ENCODE measurements around the gene CFAP61.

The CFAP61 gene

GRCh38 chr20:20276811-20277530, 224.6 kb downstream of the CFAP61 start:
- no peak overlapping the region for H3K27ac Mint-ChIP-seq
- H3K4me1 Mint-ChIP-seq (ENCODE audit: low read depth in 2 of 2) = no peaks in the 10 kb centered on the region
- DNase-seq (no peak), ATAC-seq (replicated peaks) (no peak)
- H3K4me3 Mint-ChIP-seq = no peak overlapping the region
- no peaks in the 10 kb centered on the region for H3K36me3 Mint-ChIP-seq (ENCODE audit: insufficient read depth)
- peaks cover 0 to 3% of the 10 kb centered on the region in 2 donors for H3K9me3 Mint-ChIP-seq
- peaks cover 16 to 29% of the 10 kb centered on the region in 2 donors for H3K27me3 Mint-ChIP-seq

- H3K36me3 Mint-ChIP-seq (ENCODE audit: insufficient read depth) = no peaks in the 10 kb centered on the region
- no peaks in the 10 kb centered on the region for H3K4me1 Mint-ChIP-seq (ENCODE audit: low read depth in 2 of 2)
- peaks cover 16 to 29% of the 10 kb centered on the region in 2 donors for H3K27me3 Mint-ChIP-seq
- H3K4me3 Mint-ChIP-seq = no peak overlapping the region
- H3K27ac Mint-ChIP-seq = no peak overlapping the region
- H3K9me3 Mint-ChIP-seq = peaks cover 0 to 3% of the 10 kb centered on the region in 2 donors
- no peak for DNase-seq
- ATAC-seq (replicated peaks) = no peak
These were observed 225.6 kb downstream of the CFAP61 start for GRCh38 chr20:20277894-20278335.

GRCh38 chr20:20286061-20286460, 233.7 kb downstream of the CFAP61 start:
- H3K27ac Mint-ChIP-seq = no peak overlapping the region
- no peak overlapping the region for H3K4me3 Mint-ChIP-seq
- ATAC-seq (replicated peaks) (no peak), DNase-seq (no peak)
- H3K36me3 Mint-ChIP-seq (ENCODE audit: insufficient read depth) = no peaks in the 10 kb centered on the region
- H3K4me1 Mint-ChIP-seq (ENCODE audit: low read depth in 2 of 2) = no peaks in the 10 kb centered on the region
- peaks cover 22 to 41% of the 10 kb centered on the region in 2 donors for H3K27me3 Mint-ChIP-seq
- H3K9me3 Mint-ChIP-seq = no peaks in the 10 kb centered on the region

- Mint-ChIP-seq H3K4me1 (ENCODE audit: low read depth in 2 of 2) (no peaks in the 10 kb centered on the region), H3K36me3 (ENCODE audit: insufficient read depth) (no peaks in the 10 kb centered on the region), H3K9me3 (no peaks in the 10 kb centered on the region), H3K4me3 (no peak overlapping the region), H3K27me3 (peaks cover 22 to 35% of the 10 kb centered on the region in 2 donors), H3K27ac (no peak overlapping the region)
- ATAC-seq (replicated peaks) (no peak), DNase-seq (no peak)
These were observed 237.0 kb downstream of the CFAP61 start for GRCh38 chr20:20289331-20289730.

- no peak for DNase-seq
- no peaks in the 10 kb centered on the region for H3K9me3 Mint-ChIP-seq
- no peak overlapping the region for H3K4me3 Mint-ChIP-seq
- peaks cover 14 to 23% of the 10 kb centered on the region in 2 donors for H3K27me3 Mint-ChIP-seq
- H3K4me1 Mint-ChIP-seq (ENCODE audit: low read depth in 2 of 2) = no peaks in the 10 kb centered on the region
- ATAC-seq (replicated peaks) = no peak
- no peaks in the 10 kb centered on the region for H3K36me3 Mint-ChIP-seq (ENCODE audit: insufficient read depth)
- H3K27ac Mint-ChIP-seq = no peak overlapping the region
These were observed 240.1 kb downstream of the CFAP61 start for GRCh38 chr20:20292472-20292871.

GRCh38 chr20:20293141-20293540, 240.8 kb downstream of the CFAP61 start:
- ATAC-seq (replicated peaks) (no peak), DNase-seq (no peak)
- H3K27ac Mint-ChIP-seq = no peak overlapping the region
- H3K27me3 Mint-ChIP-seq = peaks cover 10 to 23% of the 10 kb centered on the region in 2 donors
- H3K4me3 Mint-ChIP-seq = no peak overlapping the region
- H3K36me3 Mint-ChIP-seq (ENCODE audit: insufficient read depth) = no peaks in the 10 kb centered on the region
- H3K9me3 Mint-ChIP-seq = no peaks in the 10 kb centered on the region
- no peaks in the 10 kb centered on the region for H3K4me1 Mint-ChIP-seq (ENCODE audit: low read depth in 2 of 2)

GRCh38 chr20:20293691-20294385, 241.5 kb downstream of the CFAP61 start:
- H3K4me3 Mint-ChIP-seq = no peak overlapping the region
- no peak overlapping the region for H3K27ac Mint-ChIP-seq
- no peak for ATAC-seq (replicated peaks)
- H3K36me3 Mint-ChIP-seq (ENCODE audit: insufficient read depth) = no peaks in the 10 kb centered on the region
- H3K9me3 Mint-ChIP-seq = no peaks in the 10 kb centered on the region
- H3K27me3 Mint-ChIP-seq = peaks cover 15 to 25% of the 10 kb centered on the region in 2 donors
- no peak for DNase-seq
- H3K4me1 Mint-ChIP-seq (ENCODE audit: low read depth in 2 of 2) = no peaks in the 10 kb centered on the region

GRCh38 chr20:20295621-20296498, 243.5 kb downstream of the CFAP61 start:
- Mint-ChIP-seq H3K27me3 (peaks cover 20 to 25% of the 10 kb centered on the region in 2 donors), H3K9me3 (no peaks in the 10 kb centered on the region), H3K4me1 (ENCODE audit: low read depth in 2 of 2) (no peaks in the 10 kb centered on the region), H3K4me3 (no peak overlapping the region), H3K27ac (no peak overlapping the region), H3K36me3 (ENCODE audit: insufficient read depth) (no peaks in the 10 kb centered on the region)
- no peak for DNase-seq
- ATAC-seq (replicated peaks) = no peak

- ATAC-seq (replicated peaks) (no peak), DNase-seq (no peak)
- Mint-ChIP-seq H3K9me3 (no peaks in the 10 kb centered on the region), H3K27me3 (peaks cover 20 to 25% of the 10 kb centered on the region in 2 donors), H3K27ac (no peak overlapping the region), H3K4me1 (ENCODE audit: low read depth in 2 of 2) (no peaks in the 10 kb centered on the region), H3K4me3 (no peak overlapping the region), H3K36me3 (ENCODE audit: insufficient read depth) (no peaks in the 10 kb centered on the region)
These were observed 244.8 kb downstream of the CFAP61 start for GRCh38 chr20:20297181-20297580.

- Mint-ChIP-seq H3K27ac (no peak overlapping the region), H3K36me3 (ENCODE audit: insufficient read depth) (no peaks in the 10 kb centered on the region), H3K4me3 (no peak overlapping the region), H3K9me3 (no peaks in the 10 kb centered on the region), H3K27me3 (peaks cover 20 to 25% of the 10 kb centered on the region in 2 donors), H3K4me1 (ENCODE audit: low read depth in 2 of 2) (no peaks in the 10 kb centered on the region)
- DNase-seq (no peak), ATAC-seq (replicated peaks) (no peak)
These were observed 245.4 kb downstream of the CFAP61 start for GRCh38 chr20:20297752-20298151.

- H3K36me3 Mint-ChIP-seq (ENCODE audit: insufficient read depth) = no peaks in the 10 kb centered on the region
- ATAC-seq (replicated peaks) = no peak
- no peaks in the 10 kb centered on the region for H3K4me1 Mint-ChIP-seq (ENCODE audit: low read depth in 2 of 2)
- DNase-seq = no peak
- H3K27me3 Mint-ChIP-seq = peaks cover 32 to 33% of the 10 kb centered on the region in 2 donors
- H3K9me3 Mint-ChIP-seq = no peaks in the 10 kb centered on the region
- H3K4me3 Mint-ChIP-seq = no peak overlapping the region
- H3K27ac Mint-ChIP-seq = no peak overlapping the region
These were observed 247.6 kb downstream of the CFAP61 start for GRCh38 chr20:20299904-20300303.

GRCh38 chr20:20303320-20303719, 251.0 kb downstream of the CFAP61 start:
- H3K4me3 Mint-ChIP-seq = no peak overlapping the region
- H3K27me3 Mint-ChIP-seq = peaks cover 31 to 35% of the 10 kb centered on the region in 2 donors
- H3K27ac Mint-ChIP-seq = no peak overlapping the region
- H3K36me3 Mint-ChIP-seq (ENCODE audit: insufficient read depth) = no peaks in the 10 kb centered on the region
- H3K9me3 Mint-ChIP-seq = no peaks in the 10 kb centered on the region
- no peak for ATAC-seq (replicated peaks)
- DNase-seq = no peak
- H3K4me1 Mint-ChIP-seq (ENCODE audit: low read depth in 2 of 2) = no peaks in the 10 kb centered on the region

GRCh38 chr20:20303742-20304141, 251.4 kb downstream of the CFAP61 start:
- Mint-ChIP-seq H3K27me3 (peaks cover 27 to 31% of the 10 kb centered on the region in 2 donors), H3K27ac (no peak overlapping the region), H3K4me1 (ENCODE audit: low read depth in 2 of 2) (no peaks in the 10 kb centered on the region), H3K9me3 (no peaks in the 10 kb centered on the region), H3K4me3 (no peak overlapping the region), H3K36me3 (ENCODE audit: insufficient read depth) (no peaks in the 10 kb centered on the region)
- ATAC-seq (replicated peaks) (no peak), DNase-seq (no peak)

Data from effector memory CD8-positive, alpha-beta T cell (primary cell).